Stimulated activated CD4-positive, alpha-beta T cell treated with anti-CD3 and anti-CD28 coated beads, TNF-alpha, amount 100 ng/mL, for 1 hour (primary cell): ENCODE measurements around the gene DPP6.

ENCODE experiments used
- DNase-seq, 3 donors: peaks; one replicate each; pipeline ENCODE4 v3.0.0-alpha.2; 2020; ENCODE audit warnings: low read depth in 3 of 3, low spot score in 1 of 3

DPP6 gene

DNA sequence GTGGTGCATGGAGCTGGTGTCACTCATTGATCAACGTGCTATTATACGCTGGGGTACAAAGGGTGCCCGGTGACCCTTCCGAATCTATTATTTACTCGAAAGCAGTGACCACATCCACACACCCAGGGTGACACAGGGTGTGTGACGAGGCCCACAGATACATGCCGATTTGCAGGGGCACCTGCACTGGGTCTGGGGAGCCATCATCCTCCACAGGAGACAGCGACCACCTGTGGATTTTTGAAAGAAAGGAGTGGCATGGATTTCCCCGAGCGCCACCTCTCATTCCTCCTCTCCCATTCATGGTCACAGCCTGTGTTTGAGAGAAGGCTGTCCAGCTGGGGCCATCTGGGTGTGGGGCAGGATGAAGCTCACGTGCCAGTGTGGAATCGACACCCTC, 701.0 kb downstream of the DPP6 start:
- DNase-seq: no peak

DNA sequence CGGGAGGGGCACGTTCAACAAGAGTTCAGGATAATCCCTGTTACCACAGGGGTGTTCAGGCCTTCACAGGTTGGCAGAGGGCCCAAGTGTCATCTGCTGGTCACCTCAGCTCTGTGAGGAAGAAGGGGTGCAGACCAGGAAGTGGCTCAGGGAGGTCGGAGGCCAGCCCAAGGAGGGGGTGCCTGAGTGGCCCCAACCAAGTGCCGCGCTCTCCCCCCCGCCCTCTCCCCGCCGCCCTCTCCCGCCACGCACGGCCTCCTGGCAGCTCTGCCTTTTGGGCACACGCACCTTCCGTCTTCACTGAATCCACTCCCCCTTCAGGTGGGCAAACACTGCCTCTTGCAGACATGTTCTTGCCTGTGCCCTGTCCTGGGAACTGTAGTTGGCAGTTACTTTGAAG, 705.6 kb downstream of the DPP6 start:
- no peak for DNase-seq

GRCh38 chr7:154759989-154760388, 707.8 kb downstream of the DPP6 start:
- no peak for DNase-seq

- no peak for DNase-seq
These were observed 712.9 kb downstream of the DPP6 start for GRCh38 chr7:154765118-154765517.

DNA sequence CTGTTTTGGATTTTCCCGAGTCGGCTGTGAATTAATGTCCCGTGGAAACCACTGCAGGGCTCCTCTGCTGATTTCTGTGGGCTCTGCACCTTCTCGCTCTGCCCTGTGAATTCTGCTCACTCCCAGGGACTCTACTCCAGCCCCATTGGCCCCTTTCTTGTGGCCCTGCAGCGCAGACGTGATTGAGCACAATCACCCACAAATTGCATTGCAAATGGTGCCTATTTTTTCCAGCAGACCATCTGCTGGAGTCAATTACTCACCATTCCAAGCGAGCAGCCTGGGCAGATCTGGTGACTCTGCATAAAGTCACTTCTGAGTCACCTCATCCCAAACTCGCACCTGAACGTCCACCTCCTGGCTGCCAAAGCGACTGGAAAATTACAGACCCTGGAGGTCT, 714.9 kb downstream of the DPP6 start:
- no peak for DNase-seq

DNA sequence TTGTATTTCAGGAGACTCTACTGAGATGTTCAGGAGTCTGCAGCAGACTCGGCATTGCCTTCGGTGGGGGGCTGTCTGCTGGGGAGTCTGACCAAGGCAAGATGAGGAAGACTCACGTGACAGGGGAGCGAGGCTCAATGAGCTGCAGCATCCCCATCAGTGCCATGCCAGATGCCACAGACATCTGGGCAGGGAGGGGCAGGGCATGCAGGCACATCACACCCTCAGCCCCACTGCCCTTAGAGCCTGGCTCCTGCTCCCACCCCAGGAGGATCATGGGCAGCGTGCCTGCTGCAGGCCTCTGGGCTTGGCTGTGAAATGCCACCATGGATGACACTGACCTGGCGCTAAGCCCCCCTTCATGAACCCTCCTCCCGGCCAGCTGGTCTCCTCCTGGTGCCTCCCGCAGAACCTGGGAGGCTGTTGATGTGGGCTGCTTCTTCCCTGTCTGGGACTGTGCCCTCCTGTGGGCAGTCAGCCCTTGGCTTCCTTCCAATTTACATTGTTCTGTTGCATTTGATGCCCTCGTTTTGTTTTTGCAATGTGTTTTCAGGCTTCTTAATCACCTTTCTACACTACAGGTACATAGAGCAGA, 715.7 kb downstream of the DPP6 start:
- no peak for DNase-seq

- no peak for DNase-seq
These were observed 716.8 kb downstream of the DPP6 start for GRCh38 chr7:154769001-154769400.

- no peak for DNase-seq
These were observed 717.3 kb downstream of the DPP6 start for GRCh38 chr7:154769527-154769926.

DNA sequence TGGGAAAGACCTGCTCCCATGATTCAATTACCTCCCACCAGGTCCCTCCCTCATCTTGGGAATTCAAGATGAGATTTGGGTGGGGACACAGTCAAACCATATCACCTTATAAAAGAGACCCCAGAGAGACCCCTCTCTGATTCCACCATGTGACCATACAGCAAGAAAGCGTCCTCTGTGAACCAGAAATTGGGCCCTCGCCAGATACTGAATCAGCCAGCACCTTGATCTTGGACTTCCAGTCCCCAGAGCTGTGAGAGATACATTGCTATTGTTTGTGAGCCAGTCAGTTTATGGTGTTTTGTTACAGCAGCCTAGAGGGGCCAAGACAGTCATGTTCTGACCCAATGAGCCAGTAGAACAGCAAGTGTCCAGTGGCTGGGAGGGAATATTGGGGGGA, 718.2 kb downstream of the DPP6 start:
- no peak for DNase-seq

GRCh38 chr7:154770962-154771361, 718.8 kb downstream of the DPP6 start:
- DNase-seq: no peak

- DNase-seq: no peak
These were observed 722.2 kb downstream of the DPP6 start for GRCh38 chr7:154774303-154774969.

GRCh38 chr7:154775681-154776080, 723.5 kb downstream of the DPP6 start:
- no peak for DNase-seq

GRCh38 chr7:154776350-154776749, 724.2 kb downstream of the DPP6 start:
- DNase-seq: no peak

DNA sequence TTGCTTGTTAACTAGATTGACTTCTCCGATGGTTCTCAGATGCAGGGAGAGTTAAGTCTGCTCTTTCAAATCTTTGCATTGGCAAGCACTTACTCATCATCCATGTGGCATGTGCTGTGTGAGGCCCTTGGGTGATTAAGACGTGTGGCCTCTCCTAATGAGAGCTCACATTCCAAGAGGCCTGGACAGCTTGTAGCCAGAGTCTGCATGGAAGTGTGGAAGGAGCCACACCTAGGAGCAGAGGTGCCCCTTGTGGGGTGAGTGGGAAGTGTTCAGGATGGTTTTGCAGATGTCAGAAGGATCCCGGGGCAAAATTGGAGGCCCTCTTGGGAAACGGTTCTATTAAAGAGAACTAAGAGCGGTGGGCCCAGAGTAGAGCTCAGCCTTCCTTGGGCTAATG, 724.8 kb downstream of the DPP6 start:
- no peak for DNase-seq

- no peak for DNase-seq
These were observed 725.3 kb downstream of the DPP6 start for GRCh38 chr7:154777489-154777888.

GRCh38 chr7:154777908-154778307, 725.7 kb downstream of the DPP6 start:
- no peak for DNase-seq

DNA sequence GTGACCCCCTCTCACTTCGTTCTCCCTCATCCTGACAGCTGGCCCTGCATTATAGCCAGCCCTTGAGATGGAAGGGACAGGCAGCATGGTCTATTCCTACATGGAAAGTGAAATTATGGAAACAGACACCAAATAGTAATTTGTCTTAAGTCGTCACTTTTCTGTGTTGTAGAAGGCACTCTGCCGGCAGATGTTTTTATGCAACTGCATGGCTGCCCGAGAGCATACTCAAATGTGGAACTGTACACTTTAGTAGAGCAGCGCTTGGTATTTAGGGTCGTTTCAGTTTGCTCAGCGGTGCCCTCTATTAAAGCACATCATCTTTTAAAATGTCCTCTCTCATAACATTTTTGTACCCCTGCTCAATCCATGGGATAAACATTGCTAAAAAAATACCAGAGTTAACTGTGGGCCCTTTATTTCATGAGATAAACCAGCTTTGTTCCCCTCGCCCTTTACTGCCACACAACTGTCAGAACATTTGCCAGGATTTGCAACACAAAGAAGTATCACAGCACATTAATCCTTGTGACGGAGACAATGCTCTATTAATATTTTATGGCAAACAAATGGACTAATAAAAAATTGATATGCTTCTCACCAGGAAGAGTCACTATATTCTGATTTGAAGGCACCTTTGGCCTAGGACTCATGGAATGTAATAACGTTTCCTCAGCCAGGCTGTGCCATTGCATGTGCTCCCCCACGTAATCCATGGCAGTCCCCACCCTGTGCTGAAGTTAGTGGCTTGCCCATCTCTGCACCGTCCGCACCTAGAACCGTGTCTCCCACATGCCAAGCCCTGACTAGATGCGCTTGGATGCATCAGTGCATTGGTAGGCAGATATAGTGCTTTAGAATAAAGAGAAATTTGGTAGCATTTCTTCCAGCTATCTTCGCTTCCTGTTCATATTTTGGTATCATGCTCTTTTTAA, 729.4 kb downstream of the DPP6 start:
- no peak for DNase-seq

DNA sequence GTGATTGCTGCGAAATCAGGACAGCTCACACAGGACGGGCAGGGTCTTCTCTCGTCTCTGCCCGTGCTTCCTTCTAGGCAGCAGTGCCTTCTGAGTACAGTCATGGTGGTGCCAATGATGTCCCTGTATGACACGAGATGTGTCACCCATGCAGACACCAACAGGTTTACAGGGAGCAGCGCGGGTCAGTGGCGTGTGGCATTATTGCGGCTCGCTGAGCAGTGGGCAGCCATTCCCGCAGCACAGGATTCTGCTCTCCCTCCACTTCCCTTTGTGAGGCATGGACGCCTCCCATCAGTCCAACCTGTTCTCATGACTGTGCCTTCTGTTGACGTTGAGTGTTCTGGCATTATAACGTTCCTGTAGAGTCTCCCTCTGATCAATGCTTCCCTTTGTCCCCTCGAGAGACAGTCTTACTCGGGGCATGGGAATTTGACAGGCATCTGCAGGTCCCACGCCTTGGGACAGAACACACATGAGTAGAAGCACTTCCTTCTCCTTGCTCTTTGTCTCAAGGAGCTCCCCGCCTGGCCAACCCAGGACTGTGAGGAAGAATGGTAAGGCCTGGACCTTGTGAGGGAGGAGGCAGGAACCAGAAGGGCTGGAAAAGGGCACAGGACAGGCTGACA, 731.2 kb downstream of the DPP6 start:
- DNase-seq: no peak

GRCh38 chr7:154785898-154786297, 733.7 kb downstream of the DPP6 start:
- no peak for DNase-seq

- no peak for DNase-seq
These were observed 737.2 kb downstream of the DPP6 start for GRCh38 chr7:154789404-154789803.

GRCh38 chr7:154791611-154792010, 739.4 kb downstream of the DPP6 start:
- DNase-seq: no peak
